HFFc6 (cell line): ENCODE data around the gene IPO7. TPM values are rescaled to one million over a fixed set of nuclear protein-coding genes. Genes with fewer than 3 reads are reported as not detected.

Experiments
- DNase-seq: peaks from one replicate; pipeline ENCODE4 v3.0.0-alpha.2; 2018
- H3K27ac Mint-ChIP-seq: 2 replicates; pipeline ENCODE4 v1.8.0; 2020; ENCODE audit warnings: mild to moderate bottlenecking, mixed read lengths
- H3K27me3 Mint-ChIP-seq: 2 replicates; pipeline ENCODE4 v1.8.0; 2021; ENCODE audit warnings: mild to moderate bottlenecking, moderate library complexity, mixed read lengths; ENCODE audit not compliant: insufficient read depth
- H3K36me3 Mint-ChIP-seq: 2 replicates; pipeline ENCODE4 v1.8.0; 2021; ENCODE audit warnings: low read depth, mixed read lengths
- H3K4me1 Mint-ChIP-seq: 2 replicates; pipeline ENCODE4 v1.8.0; 2020; ENCODE audit warnings: low read depth, mixed read lengths
- H3K4me3 Mint-ChIP-seq: 2 replicates; pipeline ENCODE4 v1.8.0; 2020; ENCODE audit warnings: mild to moderate bottlenecking, moderate library complexity, mixed read lengths
- H3K9me3 Mint-ChIP-seq: 2 replicates; pipeline ENCODE4 v1.8.0; 2020; ENCODE audit warnings: mild to moderate bottlenecking, mixed read lengths
- CTCF ChIP-seq: fragments of 200-600 bp; sonication (generic); IDR thresholded peaks from 2 replicates; pipeline ENCODE4 v1.5.0; 2021; ENCODE audit warnings: antibody characterized with exemption, mild to moderate bottlenecking
- total RNA-seq, 6 experiments: library from RNA; stranded (reverse); fragmentation: NEBNext Ultra II Directional; extraction: Animal tissue kit (Norgen Biotek cat#: 25700); gene quantifications; 2 replicates in 1 of 6; 3 replicates in 5 of 6; pipeline ENCODE4 v1.2.3, GENCODE V29; 2021

IPO7 gene
- total RNA-seq, 6 experiments from 2014 or later: 134 to 172 (median 154) TPM

- H3K4me1 Mint-ChIP-seq: peaks cover 33% of the 10 kb centered on the region
Measured at GRCh38 chr11:9489080-9489765, 104.8 kb downstream of the IPO7 start.

GRCh38 chr11:9490376-9490775 lies 105.9 kb downstream of the IPO7 start:
- TF ChIP-seq CTCF: no peak
- no peaks in the 10 kb centered on the region; the same call in 1 of the 2 replicates for H3K27me3 Mint-ChIP-seq
- no peak overlapping the region for H3K4me3 Mint-ChIP-seq
- peaks cover 33% of the 10 kb centered on the region for H3K4me1 Mint-ChIP-seq
- H3K36me3 Mint-ChIP-seq: peaks cover 4% of the 10 kb centered on the region; the same call in 1 of the 2 replicates
- H3K27ac Mint-ChIP-seq: no peak overlapping the region
- no peak for DNase-seq
- H3K9me3 Mint-ChIP-seq: no peaks in the 10 kb centered on the region

More at GRCh38 chr11:9489080-9489765, 104.8 kb downstream of the IPO7 start:
- peak overlapping the region; percentile 89 for H3K27ac Mint-ChIP-seq
- peak overlapping the region; percentile 85 for H3K4me3 Mint-ChIP-seq
- no peaks in the 10 kb centered on the region; the same call in 1 of the 2 replicates for H3K27me3 Mint-ChIP-seq
- TF ChIP-seq CTCF: no peak
- peaks cover 4% of the 10 kb centered on the region; the same call in 1 of the 2 replicates for H3K36me3 Mint-ChIP-seq
- peak; percentile 57 for DNase-seq
- H3K9me3 Mint-ChIP-seq: no peaks in the 10 kb centered on the region

GRCh38 chr11:9493492-9493891 lies 109.0 kb downstream of the IPO7 start:
- DNase-seq: no peak
- H3K9me3 Mint-ChIP-seq: no peaks in the 10 kb centered on the region
- no peak for TF ChIP-seq CTCF
- peaks cover 12% of the 10 kb centered on the region for H3K36me3 Mint-ChIP-seq
- H3K4me1 Mint-ChIP-seq: peaks cover 25% of the 10 kb centered on the region
- H3K4me3 Mint-ChIP-seq: no peak overlapping the region
- H3K27ac Mint-ChIP-seq: peak overlapping the region; percentile 14; the same call in 1 of the 2 replicates
- peaks cover 1% of the 10 kb centered on the region for H3K27me3 Mint-ChIP-seq

- Mint-ChIP-seq H3K27me3 (peaks cover 1% of the 10 kb centered on the region), H3K4me1 (peaks cover 18% of the 10 kb centered on the region), H3K36me3 (peaks cover 14% of the 10 kb centered on the region), H3K4me3 (no peak overlapping the region), H3K27ac (no peak overlapping the region), H3K9me3 (no peaks in the 10 kb centered on the region)
- TF ChIP-seq CTCF: no peak
- DNase-seq: no peak
Measured at GRCh38 chr11:9494316-9494715, 109.9 kb downstream of the IPO7 start.

GRCh38 chr11:9495803-9496514 lies 111.5 kb downstream of the IPO7 start:
- H3K27me3 Mint-ChIP-seq: peaks cover 1% of the 10 kb centered on the region; the same call in 1 of the 2 replicates
- H3K27ac Mint-ChIP-seq: no peak overlapping the region
- no peak overlapping the region for H3K4me3 Mint-ChIP-seq
- H3K4me1 Mint-ChIP-seq: peaks cover 12% of the 10 kb centered on the region
- no peak for DNase-seq
- TF ChIP-seq CTCF: no peak
- peaks cover 14% of the 10 kb centered on the region for H3K36me3 Mint-ChIP-seq
- H3K9me3 Mint-ChIP-seq: no peaks in the 10 kb centered on the region

Other genes with a start within 250 kb of the IPO7 start
- 100 to 1,000 TPM in 1 of 6 experiments, 10 to 100 TPM in 5; 82.0 to 106 (median 92.8) TPM for gene DENND5A, start 119.3 kb upstream of the IPO7 start, total RNA-seq
- gene TMEM41B, start 70.1 kb upstream of the IPO7 start, total RNA-seq: 10 to 100 TPM; 30.5 to 35.3 (median 32.6) TPM
- 10 to 100 TPM; 17.5 to 23.0 (median 20.7) TPM for gene ZNF143, start 76.4 kb downstream of the IPO7 start, total RNA-seq
- 10 to 100 TPM; 28.3 to 45.6 (median 39.4) TPM for gene WEE1, start 189.0 kb downstream of the IPO7 start, total RNA-seq